Muscle of leg (tissue), 16 donors: ENCODE results near the gene ENTPD1. TPM values are rescaled to one million over a fixed set of nuclear protein-coding genes. Genes with fewer than 3 reads are reported as not detected.
"Not testable (repeated sequence)": the region's sequence is repeated elsewhere in the genome, so short reads cannot be mapped to it uniquely, and the experiment has no call there.

Source experiments
- DNase-seq: peaks from one replicate; pipeline ENCODE4 v3.0.0; 2013
- H3K27ac ChIP-seq: one replicate; pipeline ENCODE4 v1.5.1; 2013; ENCODE audit warnings: mild to moderate bottlenecking, low read length, control low read depth
- H3K27me3 ChIP-seq: one replicate; pipeline ENCODE4 v1.6.1; 2013; ENCODE audit warnings: low read length; ENCODE audit not compliant: control insufficient read depth, insufficient read depth
- H3K36me3 ChIP-seq: one replicate; pipeline ENCODE4 v1.6.1; 2013; ENCODE audit warnings: low read length; ENCODE audit not compliant: control insufficient read depth, insufficient read depth
- H3K4me1 ChIP-seq: one replicate; pipeline ENCODE4 v1.6.1; 2013; ENCODE audit warnings: low read length; ENCODE audit not compliant: control insufficient read depth, insufficient read depth
- H3K4me3 ChIP-seq: one replicate; pipeline ENCODE4 v1.5.1; 2013; ENCODE audit warnings: low read length, control low read depth
- H3K9me3 ChIP-seq: replicated peaks from 2 replicates; pipeline ENCODE4 v1.6.1; 2013; ENCODE audit warnings: low read depth, low read length; ENCODE audit not compliant: control insufficient read depth
- WGBS: methylation state at CpG from one replicate; pipeline ENCODE4 v1.1.5; 2013; ENCODE audit warnings: missing lambda C conversion rate; ENCODE audit not compliant: insufficient coverage; 5-methylcytosine and 5-hydroxymethylcytosine counted together
- long read RNA-seq, 11 donors: transcript quantifications; one replicate each; lab custom pipeline, GENCODE V29; 2026
- polyA plus RNA-seq, 8 donors: library from polyadenylated mRNA; unstranded; fragments of 120-200 nt; gene quantifications; one replicate each; pipeline versions ENCODE4 v1.2.1 to v1.2.3, GENCODE V29; 2013; ENCODE audit warnings: inconsistent platforms in 1 of 8, low replicate concordance in 1 of 8; ENCODE audit not compliant: insufficient read length in 8 of 8, insufficient read depth in 1 of 8
- total RNA-seq: library from RNA; stranded (reverse); fragments of 120-200 nt; gene quantifications from one replicate; pipeline ENCODE4 v1.2.4, GENCODE V29; 2013

ENTPD1 gene, protein sequence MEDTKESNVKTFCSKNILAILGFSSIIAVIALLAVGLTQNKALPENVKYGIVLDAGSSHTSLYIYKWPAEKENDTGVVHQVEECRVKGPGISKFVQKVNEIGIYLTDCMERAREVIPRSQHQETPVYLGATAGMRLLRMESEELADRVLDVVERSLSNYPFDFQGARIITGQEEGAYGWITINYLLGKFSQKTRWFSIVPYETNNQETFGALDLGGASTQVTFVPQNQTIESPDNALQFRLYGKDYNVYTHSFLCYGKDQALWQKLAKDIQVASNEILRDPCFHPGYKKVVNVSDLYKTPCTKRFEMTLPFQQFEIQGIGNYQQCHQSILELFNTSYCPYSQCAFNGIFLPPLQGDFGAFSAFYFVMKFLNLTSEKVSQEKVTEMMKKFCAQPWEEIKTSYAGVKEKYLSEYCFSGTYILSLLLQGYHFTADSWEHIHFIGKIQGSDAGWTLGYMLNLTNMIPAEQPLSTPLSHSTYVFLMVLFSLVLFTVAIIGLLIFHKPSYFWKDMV
- total RNA-seq (14.9 TPM), polyA plus RNA-seq (10 to 100 TPM; 11.0 to 17.3 (median 13.7) TPM)
- long read RNA-seq, donor 1, partial matches to known transcripts: 0 of 1 reads
- long read RNA-seq, donor 1, other reads (novel, unspliced or antisense): 0 of 1 reads
- long read RNA-seq, donor 2: 0 reads
- long read RNA-seq, donor 3, partial matches to known transcripts: 5 of 9 reads
- long read RNA-seq, donor 3, other reads (novel, unspliced or antisense): 0 of 9 reads
- long read RNA-seq, donor 4: 0 reads
- long read RNA-seq, donor 5, partial matches to known transcripts: 17 of 20 reads
- long read RNA-seq, donor 5, other reads (novel, unspliced or antisense): 0 of 20 reads
- long read RNA-seq, donor 6: 0 reads
- long read RNA-seq, donor 7, partial matches to known transcripts: 31 of 33 reads
- long read RNA-seq, donor 7, other reads (novel, unspliced or antisense): 0 of 33 reads
- long read RNA-seq, donor 8, partial matches to known transcripts: 0 of 3 reads
- long read RNA-seq, donor 8, other reads (novel, unspliced or antisense): 0 of 3 reads
- long read RNA-seq, donor 9, partial matches to known transcripts: 0 of 2 reads
- long read RNA-seq, donor 9, other reads (novel, unspliced or antisense): 0 of 2 reads
- long read RNA-seq, donor 10, transcript ENTPD1-201 (10 exons, 2,035 nt): major isoform, 6 of 13 reads
- long read RNA-seq, donor 10, partial matches to known transcripts: 6 of 13 reads
- long read RNA-seq, donor 10, other reads (novel, unspliced or antisense): 0 of 13 reads
- long read RNA-seq, donor 11, partial matches to known transcripts: 5 of 7 reads
- long read RNA-seq, donor 11, other reads (novel, unspliced or antisense): 0 of 7 reads

DNA sequence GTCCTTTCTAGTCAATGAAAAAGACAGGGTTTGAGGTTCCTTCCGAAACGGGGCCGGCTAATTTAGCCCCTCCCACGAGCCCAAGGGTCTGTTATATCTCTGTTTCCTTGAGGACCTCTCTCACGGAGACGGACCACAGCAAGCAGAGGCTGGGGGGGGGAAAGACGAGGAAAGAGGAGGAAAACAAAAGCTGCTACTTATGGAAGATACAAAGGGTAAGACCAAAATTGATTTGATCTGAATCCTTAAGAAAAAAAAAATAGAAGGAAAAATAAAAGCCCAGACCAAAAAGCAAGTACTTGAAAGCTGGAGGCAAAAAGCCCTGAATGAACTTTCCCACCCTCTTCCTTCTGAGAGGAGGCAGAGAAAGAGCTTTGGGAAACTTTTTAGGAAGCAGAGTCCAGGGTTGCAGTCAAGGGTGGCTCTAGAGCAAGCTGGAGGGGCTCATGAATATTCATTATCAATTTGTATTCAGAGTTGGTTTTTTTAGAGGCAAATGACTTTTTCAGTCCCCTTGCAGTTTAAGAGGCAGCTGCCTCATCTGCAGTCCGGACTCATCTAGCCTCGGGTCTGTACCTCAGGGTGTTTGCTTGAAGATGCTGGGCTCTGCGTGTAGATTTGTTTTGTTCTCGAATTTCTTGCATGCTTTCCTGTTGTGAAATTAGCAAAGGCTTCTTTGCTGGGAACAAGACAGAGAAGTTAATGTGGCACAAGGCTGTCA is at the start of gene ENTPD1:
Gene ENTPD1, plus strand, starts transcription at position 123 of the 721 bp plus-strand sequence. Its CDS starts 77 bp downstream, at position 200.
- peak; percentile 37 for DNase-seq
- peaks cover 2% of the 10 kb centered on the region for H3K4me1 ChIP-seq
- H3K4me3 ChIP-seq: peak within 1 kb of the TSS; percentile 13
- no peaks in the 10 kb centered on the region for H3K27me3 ChIP-seq
- H3K36me3 ChIP-seq: no peaks in the 10 kb centered on the region
- peak within 1 kb of the TSS; percentile 68 for H3K27ac ChIP-seq
- no peaks in the 10 kb centered on the region for H3K9me3 ChIP-seq
- 0% methylated on average over 9 of the region's 11 CpGs for WGBS

DNA sequence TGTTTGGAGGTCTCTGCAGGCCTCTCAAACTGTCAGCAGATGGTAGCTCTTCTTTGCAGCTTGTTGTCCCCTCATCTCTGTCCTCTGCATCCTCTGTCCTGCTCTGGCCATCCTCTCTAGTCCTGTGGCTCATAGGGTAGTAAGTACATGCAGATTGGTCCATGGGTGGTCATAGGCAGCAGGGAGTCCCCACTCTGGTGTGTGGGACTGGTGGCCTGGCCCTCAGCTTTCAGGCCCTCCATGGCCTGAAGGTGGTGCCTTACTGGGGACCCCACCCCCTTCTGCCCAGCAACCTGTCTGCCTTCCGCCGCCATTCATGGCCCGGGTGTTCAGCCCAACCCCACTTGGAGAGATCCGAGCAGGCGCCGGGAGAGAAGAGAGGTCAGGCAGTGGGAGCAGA is 49.4 kb upstream of the ENTPD1 start:
- no peaks in the 10 kb centered on the region for H3K4me1 ChIP-seq
- whole genome bisulfite sequencing: 66% methylated on average over 6 of the region's 6 CpGs
- H3K36me3 ChIP-seq: no peaks in the 10 kb centered on the region
- H3K4me3 ChIP-seq: no peak overlapping the region
- H3K27ac ChIP-seq: no peak overlapping the region
- DNase-seq: no peak
- H3K27me3 ChIP-seq: no peaks in the 10 kb centered on the region
- H3K9me3 ChIP-seq: no peaks in the 10 kb centered on the region

GRCh38 chr10:95706990-95707389 is 49.0 kb upstream of the ENTPD1 start:
- WGBS: 80% methylated on average over 7 of the region's 7 CpGs
- no peaks in the 10 kb centered on the region for H3K27me3 ChIP-seq
- H3K9me3 ChIP-seq: no peaks in the 10 kb centered on the region
- no peak overlapping the region for H3K4me3 ChIP-seq
- DNase-seq: no peak
- no peaks in the 10 kb centered on the region for H3K36me3 ChIP-seq
- no peak overlapping the region for H3K27ac ChIP-seq
- no peaks in the 10 kb centered on the region for H3K4me1 ChIP-seq

- WGBS: 100% methylated on average over 3 of the region's 4 CpGs
- H3K4me3 ChIP-seq: no peak overlapping the region
- H3K36me3 ChIP-seq: no peaks in the 10 kb centered on the region
- no peak for DNase-seq
- no peaks in the 10 kb centered on the region for H3K27me3 ChIP-seq
- no peaks in the 10 kb centered on the region for H3K4me1 ChIP-seq
- H3K27ac ChIP-seq: no peak overlapping the region
- H3K9me3 ChIP-seq: no peaks in the 10 kb centered on the region
These were observed 44.5 kb upstream of the ENTPD1 start for GRCh38 chr10:95711492-95711891.

GRCh38 chr10:95716466-95716865 is 39.5 kb upstream of the ENTPD1 start:
- WGBS: 69% methylated on average over 3 of the region's 3 CpGs
- no peaks in the 10 kb centered on the region for H3K27me3 ChIP-seq
- H3K27ac ChIP-seq: no peak overlapping the region
- H3K4me1 ChIP-seq: no peaks in the 10 kb centered on the region
- H3K36me3 ChIP-seq: no peaks in the 10 kb centered on the region
- H3K4me3 ChIP-seq: no peak overlapping the region
- no peak for DNase-seq
- no peaks in the 10 kb centered on the region for H3K9me3 ChIP-seq

GRCh38 chr10:95716866-95717265 is 39.1 kb upstream of the ENTPD1 start:
- no peak for DNase-seq
- Histone ChIP-seq H3K4me1 (no peaks in the 10 kb centered on the region), H3K27me3 (no peaks in the 10 kb centered on the region), H3K36me3 (no peaks in the 10 kb centered on the region), H3K4me3 (no peak overlapping the region), H3K27ac (no peak overlapping the region), H3K9me3 (no peaks in the 10 kb centered on the region)
- WGBS: 57% methylated on average over 1 of the region's 2 CpGs

DNA sequence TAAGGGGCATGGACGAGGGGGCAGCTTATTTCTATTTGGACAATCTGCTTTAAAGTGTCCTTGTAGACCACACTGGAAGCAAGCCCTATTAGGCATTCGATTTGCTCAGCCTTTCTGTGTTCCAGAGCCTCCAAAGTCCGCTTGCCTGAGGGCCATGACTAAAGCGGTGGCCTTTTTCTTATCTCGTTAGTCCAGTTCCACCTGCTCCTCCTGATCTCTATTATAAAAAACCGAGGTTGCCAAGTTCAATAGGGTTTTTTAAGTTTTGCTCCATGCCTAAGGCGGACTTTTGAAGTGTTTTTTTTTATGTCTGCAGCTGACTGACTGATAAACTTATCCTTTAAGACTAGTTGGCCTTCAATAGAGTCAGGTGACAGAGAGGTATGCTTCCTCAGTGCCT is 35.2 kb upstream of the ENTPD1 start:
- H3K9me3 ChIP-seq, H3K36me3 ChIP-seq, DNase-seq, H3K27me3 ChIP-seq, H3K27ac ChIP-seq, H3K4me3 ChIP-seq, H3K4me1 ChIP-seq: not testable (repeated sequence)
- WGBS: 68% methylated on average over 3 of the region's 7 CpGs

DNA sequence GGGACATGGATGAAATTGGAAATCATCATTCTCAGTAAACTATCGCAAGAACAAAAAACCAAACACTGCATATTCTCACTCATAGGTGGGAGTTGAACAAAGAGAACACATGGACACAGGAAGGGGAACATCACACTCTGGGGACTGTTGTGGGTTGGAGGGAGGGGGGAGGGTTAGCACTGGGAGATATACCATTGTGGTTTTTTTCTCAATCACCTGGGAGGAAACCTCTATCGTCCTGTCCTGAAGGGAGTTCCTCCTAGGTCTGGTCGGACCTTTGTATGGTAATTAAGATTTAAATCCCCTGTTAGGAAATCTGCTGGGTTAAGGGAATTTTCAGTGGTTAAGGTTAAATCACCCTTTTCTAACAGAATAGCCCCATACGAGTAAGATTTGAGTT is 33.5 kb upstream of the ENTPD1 start:
- H3K27me3 ChIP-seq, H3K4me3 ChIP-seq, H3K36me3 ChIP-seq, H3K4me1 ChIP-seq, H3K9me3 ChIP-seq, DNase-seq, H3K27ac ChIP-seq: not testable (repeated sequence)
- WGBS: no CpG with 5 or more reads among the region's 4 CpGs

DNA sequence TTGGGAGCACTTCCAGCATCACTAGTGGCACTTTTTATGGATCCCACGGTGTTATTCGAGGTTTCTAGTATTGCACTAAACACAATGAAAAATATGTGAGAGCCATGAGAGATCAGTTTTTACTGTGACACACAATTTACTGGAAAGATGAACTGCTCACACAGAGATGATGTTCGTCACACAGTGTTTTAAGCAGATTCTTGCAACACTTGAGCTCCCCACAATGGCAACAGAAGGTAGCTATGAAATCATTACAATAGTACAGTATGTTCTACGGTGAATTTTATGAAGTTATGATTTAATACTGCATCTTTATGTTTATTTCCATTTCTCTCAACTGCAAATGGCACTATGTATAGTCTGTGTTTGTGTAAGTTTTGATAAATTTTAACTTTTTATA is 27.4 kb upstream of the ENTPD1 start:
- H3K36me3 ChIP-seq: no peaks in the 10 kb centered on the region
- H3K27ac ChIP-seq: no peak overlapping the region
- no CpG with 5 or more reads among the region's 4 CpGs for WGBS
- H3K4me3 ChIP-seq: no peak overlapping the region
- DNase-seq: peak; percentile 31
- H3K27me3 ChIP-seq: no peaks in the 10 kb centered on the region
- H3K9me3 ChIP-seq: peaks cover 3% of the 10 kb centered on the region
- H3K4me1 ChIP-seq: no peaks in the 10 kb centered on the region
